Memory B cell (primary cell): ENCODE results near the gene GCA.

Experiments
- ATAC-seq: fragments of 150-1000 bp; cut with Tn5 transposase; 2 replicates; pipeline ENCODE4 v1.10.0; 2021; ENCODE audit warnings: low read depth, mild to moderate bottlenecking, moderate library complexity
- DNase-seq, 2 donors: peaks; one replicate each; pipeline ENCODE4 v3.0.0; 2022; ENCODE audit warnings: low spot score in 2 of 2
- H3K27ac Mint-ChIP-seq: one replicate; pipeline ENCODE4 v1.8.0; 2022; ENCODE audit warnings: mild to moderate bottlenecking, moderate library complexity, mixed read lengths
- H3K27me3 Mint-ChIP-seq: one replicate; pipeline ENCODE4 v1.8.0; 2022; ENCODE audit warnings: mixed read lengths
- H3K36me3 Mint-ChIP-seq: one replicate; pipeline ENCODE4 v1.8.0; 2022; ENCODE audit warnings: mild to moderate bottlenecking, mixed read lengths
- H3K4me1 Mint-ChIP-seq: one replicate; pipeline ENCODE4 v1.8.0; 2022; ENCODE audit warnings: mixed read lengths
- H3K4me3 Mint-ChIP-seq: one replicate; pipeline ENCODE4 v1.8.0; 2022; ENCODE audit warnings: mild to moderate bottlenecking, moderate library complexity, mixed read lengths
- H3K9me3 Mint-ChIP-seq: one replicate; pipeline ENCODE4 v1.8.0; 2022; ENCODE audit warnings: mixed read lengths

GCA gene

GRCh38 chr2:162344617-162344950 lies 652 bp downstream of the GCA start:
- Mint-ChIP-seq H3K4me1 (peaks cover 10% of the 10 kb centered on the region), H3K27ac (peak overlapping the region; percentile 86), H3K27me3 (no peaks in the 10 kb centered on the region), H3K36me3 (peaks cover 4% of the 10 kb centered on the region), H3K4me3 (peak overlapping the region; percentile 92), H3K9me3 (no peaks in the 10 kb centered on the region)
- ATAC-seq (peak; percentile 21), DNase-seq (no peak)

GRCh38 chr2:162365392-162365791 lies 21.5 kb downstream of the GCA start:
- no peaks in the 10 kb centered on the region for H3K9me3 Mint-ChIP-seq
- no peak overlapping the region for H3K27ac Mint-ChIP-seq
- H3K4me3 Mint-ChIP-seq: no peak overlapping the region
- no peak for ATAC-seq
- H3K27me3 Mint-ChIP-seq: no peaks in the 10 kb centered on the region
- no peaks in the 10 kb centered on the region for H3K36me3 Mint-ChIP-seq
- no peaks in the 10 kb centered on the region for H3K4me1 Mint-ChIP-seq
- DNase-seq: no peak

GRCh38 chr2:162368494-162368893 lies 24.6 kb downstream of the GCA start:
- DNase-seq: no peak
- no peaks in the 10 kb centered on the region for H3K36me3 Mint-ChIP-seq
- no peak overlapping the region for H3K4me3 Mint-ChIP-seq
- no peak for ATAC-seq
- H3K27ac Mint-ChIP-seq: no peak overlapping the region
- H3K9me3 Mint-ChIP-seq: no peaks in the 10 kb centered on the region
- H3K4me1 Mint-ChIP-seq: no peaks in the 10 kb centered on the region
- no peaks in the 10 kb centered on the region for H3K27me3 Mint-ChIP-seq

- Mint-ChIP-seq H3K27me3 (no peaks in the 10 kb centered on the region), H3K36me3 (no peaks in the 10 kb centered on the region), H3K4me1 (no peaks in the 10 kb centered on the region), H3K9me3 (no peaks in the 10 kb centered on the region), H3K27ac (no peak overlapping the region), H3K4me3 (no peak overlapping the region)
- DNase-seq (no peak), ATAC-seq (no peak)
These were observed 25.6 kb downstream of the GCA start for GRCh38 chr2:162369551-162369950.

GRCh38 chr2:162370931-162371330 lies 27.0 kb downstream of the GCA start:
- Mint-ChIP-seq H3K36me3 (no peaks in the 10 kb centered on the region), H3K27me3 (peaks cover 2% of the 10 kb centered on the region), H3K4me1 (no peaks in the 10 kb centered on the region), H3K4me3 (no peak overlapping the region), H3K9me3 (no peaks in the 10 kb centered on the region), H3K27ac (no peak overlapping the region)
- no peak for ATAC-seq
- DNase-seq: no peak

- Mint-ChIP-seq H3K9me3 (no peaks in the 10 kb centered on the region), H3K27me3 (peaks cover 6% of the 10 kb centered on the region), H3K4me3 (no peak overlapping the region), H3K27ac (no peak overlapping the region), H3K4me1 (no peaks in the 10 kb centered on the region), H3K36me3 (no peaks in the 10 kb centered on the region)
- ATAC-seq (no peak), DNase-seq (no peak)
These were observed 28.9 kb downstream of the GCA start for GRCh38 chr2:162372818-162373217.

GRCh38 chr2:162379719-162380580 lies 36.0 kb downstream of the GCA start:
- H3K27ac Mint-ChIP-seq: no peak overlapping the region
- peaks cover 6% of the 10 kb centered on the region for H3K27me3 Mint-ChIP-seq
- H3K9me3 Mint-ChIP-seq: no peaks in the 10 kb centered on the region
- ATAC-seq (no peak), DNase-seq (no peak)
- H3K4me3 Mint-ChIP-seq: peak overlapping the region; percentile 28
- no peaks in the 10 kb centered on the region for H3K36me3 Mint-ChIP-seq
- H3K4me1 Mint-ChIP-seq: no peaks in the 10 kb centered on the region

GRCh38 chr2:162381851-162382250 lies 37.9 kb downstream of the GCA start:
- DNase-seq (no peak), ATAC-seq (no peak)
- peaks cover 3% of the 10 kb centered on the region for H3K27me3 Mint-ChIP-seq
- H3K36me3 Mint-ChIP-seq: no peaks in the 10 kb centered on the region
- H3K27ac Mint-ChIP-seq: no peak overlapping the region
- H3K4me3 Mint-ChIP-seq: no peak overlapping the region
- H3K9me3 Mint-ChIP-seq: no peaks in the 10 kb centered on the region
- H3K4me1 Mint-ChIP-seq: no peaks in the 10 kb centered on the region

GRCh38 chr2:162382278-162382677 lies 38.3 kb downstream of the GCA start:
- no peaks in the 10 kb centered on the region for H3K36me3 Mint-ChIP-seq
- no peak overlapping the region for H3K4me3 Mint-ChIP-seq
- no peak for DNase-seq
- peaks cover 2% of the 10 kb centered on the region for H3K27me3 Mint-ChIP-seq
- no peaks in the 10 kb centered on the region for H3K4me1 Mint-ChIP-seq
- ATAC-seq: no peak
- no peak overlapping the region for H3K27ac Mint-ChIP-seq
- no peaks in the 10 kb centered on the region for H3K9me3 Mint-ChIP-seq

GRCh38 chr2:162385536-162385935 lies 41.6 kb downstream of the GCA start:
- H3K27ac Mint-ChIP-seq: no peak overlapping the region
- H3K36me3 Mint-ChIP-seq: no peaks in the 10 kb centered on the region
- H3K4me1 Mint-ChIP-seq: no peaks in the 10 kb centered on the region
- H3K9me3 Mint-ChIP-seq: no peaks in the 10 kb centered on the region
- no peak overlapping the region for H3K4me3 Mint-ChIP-seq
- H3K27me3 Mint-ChIP-seq: no peaks in the 10 kb centered on the region
- no peak for ATAC-seq
- DNase-seq: no peak

- ATAC-seq: no peak
- Mint-ChIP-seq H3K27ac (no peak overlapping the region), H3K36me3 (no peaks in the 10 kb centered on the region), H3K9me3 (no peaks in the 10 kb centered on the region), H3K4me1 (no peaks in the 10 kb centered on the region), H3K27me3 (peaks cover 11% of the 10 kb centered on the region), H3K4me3 (no peak overlapping the region)
- DNase-seq: no peak
These were observed 46.9 kb downstream of the GCA start for GRCh38 chr2:162390801-162391200.

GRCh38 chr2:162400336-162400735 lies 56.4 kb downstream of the GCA start:
- H3K27ac Mint-ChIP-seq: no peak overlapping the region
- no peak overlapping the region for H3K4me3 Mint-ChIP-seq
- no peaks in the 10 kb centered on the region for H3K9me3 Mint-ChIP-seq
- DNase-seq (no peak), ATAC-seq (no peak)
- no peaks in the 10 kb centered on the region for H3K36me3 Mint-ChIP-seq
- peaks cover 2% of the 10 kb centered on the region for H3K27me3 Mint-ChIP-seq
- no peaks in the 10 kb centered on the region for H3K4me1 Mint-ChIP-seq

GRCh38 chr2:162401871-162402270 lies 57.9 kb downstream of the GCA start:
- Mint-ChIP-seq H3K9me3 (no peaks in the 10 kb centered on the region), H3K27me3 (peaks cover 2% of the 10 kb centered on the region), H3K36me3 (no peaks in the 10 kb centered on the region), H3K4me3 (no peak overlapping the region), H3K27ac (no peak overlapping the region), H3K4me1 (no peaks in the 10 kb centered on the region)
- ATAC-seq (no peak), DNase-seq (no peak)

- no peak overlapping the region for H3K4me3 Mint-ChIP-seq
- no peaks in the 10 kb centered on the region for H3K4me1 Mint-ChIP-seq
- H3K27ac Mint-ChIP-seq: no peak overlapping the region
- peaks cover 4% of the 10 kb centered on the region for H3K27me3 Mint-ChIP-seq
- no peaks in the 10 kb centered on the region for H3K36me3 Mint-ChIP-seq
- H3K9me3 Mint-ChIP-seq: no peaks in the 10 kb centered on the region
- ATAC-seq (no peak), DNase-seq (no peak)
These were observed 60.0 kb downstream of the GCA start for GRCh38 chr2:162403884-162404283.
